HG03565 (cell line): ENCODE measurements around the gene FOXN3.
"Not testable (repeated sequence)": the region's sequence is repeated elsewhere in the genome, so short reads cannot be mapped to it uniquely, and the experiment has no call there.

Source experiments
- ATAC-seq: cut with Tn5 transposase; IDR thresholded peaks from one replicate; pipeline ENCODE4 v1.9.1; 2021; ENCODE audit warnings: mild to moderate bottlenecking, moderate library complexity; ENCODE audit not compliant: unreplicated experiment

The FOXN3 gene

DNA sequence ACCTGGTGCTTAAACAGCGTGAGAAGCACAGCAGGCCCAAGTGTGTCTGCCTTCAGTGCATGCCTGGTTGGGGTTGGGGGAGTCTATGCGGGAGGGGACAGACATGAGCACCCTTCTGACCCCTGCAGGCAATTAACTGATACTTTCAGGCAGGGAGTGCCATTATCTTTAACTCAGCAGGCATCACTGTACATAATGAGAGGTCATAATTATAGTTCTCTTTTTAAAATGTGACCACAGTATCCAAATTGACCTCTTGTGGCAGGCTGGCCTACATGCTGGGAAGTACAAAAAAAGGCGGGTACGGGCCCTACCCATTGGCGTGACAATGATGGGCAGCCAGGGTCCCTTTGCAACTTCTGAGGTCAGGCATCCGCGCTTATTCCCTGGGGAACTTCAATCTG lies 209.1 kb downstream of the FOXN3 start:
- no peak for ATAC-seq

- ATAC-seq: no peak
Measured at GRCh38 chr14:89206389-89207031, 210.5 kb downstream of the FOXN3 start.

- no peak for ATAC-seq
Measured at GRCh38 chr14:89205137-89205740, 211.8 kb downstream of the FOXN3 start.

DNA sequence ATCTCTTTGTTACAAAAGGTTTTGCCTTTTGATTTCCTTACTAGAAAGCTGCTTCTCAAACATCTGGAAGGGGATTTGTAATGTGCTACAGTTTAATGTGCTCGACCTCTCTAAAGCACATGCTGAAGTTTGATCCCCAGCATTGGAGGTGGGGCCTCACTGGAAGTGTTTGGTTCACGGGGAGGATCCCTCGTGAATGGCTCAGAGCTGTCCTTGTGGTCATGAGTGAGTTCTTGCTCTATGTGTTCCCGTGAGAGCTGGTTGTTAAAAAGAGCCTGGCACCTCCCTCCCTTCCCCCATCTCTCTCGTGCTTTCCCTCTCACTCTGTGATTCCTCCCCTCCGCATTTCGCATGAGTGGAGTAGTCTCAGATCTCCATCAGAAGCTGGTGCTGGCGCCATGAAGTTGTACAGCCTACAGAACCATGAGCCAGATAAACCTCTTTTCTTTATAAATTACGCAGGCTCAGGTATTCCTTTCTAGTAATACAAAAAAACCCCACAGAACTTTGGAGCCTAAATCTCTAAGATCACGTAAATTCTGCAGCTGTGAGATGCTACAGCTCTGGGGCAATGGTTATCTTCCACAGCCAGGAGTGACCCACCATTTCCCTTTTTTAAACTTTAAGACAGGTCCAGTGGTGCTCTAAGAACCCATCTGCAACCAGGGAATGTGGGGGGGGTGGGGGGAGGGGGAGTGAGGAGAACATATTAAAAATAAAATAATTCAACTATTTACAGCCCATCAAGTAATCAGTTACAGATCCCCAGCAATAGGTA lies 214.4 kb downstream of the FOXN3 start:
- ATAC-seq: no peak

- no peak for ATAC-seq
Measured at GRCh38 chr14:89201645-89202044, 215.4 kb downstream of the FOXN3 start.

DNA sequence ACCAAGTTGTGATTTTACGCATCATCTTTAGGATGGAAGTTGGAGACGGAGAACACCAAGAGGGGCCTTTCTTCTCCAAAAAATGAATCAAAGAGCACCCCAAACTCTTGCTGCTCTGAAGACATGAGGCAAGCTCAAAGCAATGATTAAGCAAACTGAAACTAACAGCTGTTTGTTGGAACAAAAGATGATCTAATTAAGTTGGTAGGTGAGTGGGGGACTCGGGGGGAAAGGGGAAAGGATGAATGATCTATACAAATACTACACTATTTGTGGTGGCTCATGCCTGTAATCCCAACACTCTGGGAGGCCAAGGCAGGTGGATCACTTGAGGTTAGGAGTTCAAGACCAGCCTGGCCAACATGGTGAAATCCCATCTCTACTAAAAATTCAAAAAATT lies 217.7 kb downstream of the FOXN3 start:
- not testable (repeated sequence) for ATAC-seq

GRCh38 chr14:89198544-89199329 lies 218.3 kb downstream of the FOXN3 start:
- ATAC-seq: no peak

DNA sequence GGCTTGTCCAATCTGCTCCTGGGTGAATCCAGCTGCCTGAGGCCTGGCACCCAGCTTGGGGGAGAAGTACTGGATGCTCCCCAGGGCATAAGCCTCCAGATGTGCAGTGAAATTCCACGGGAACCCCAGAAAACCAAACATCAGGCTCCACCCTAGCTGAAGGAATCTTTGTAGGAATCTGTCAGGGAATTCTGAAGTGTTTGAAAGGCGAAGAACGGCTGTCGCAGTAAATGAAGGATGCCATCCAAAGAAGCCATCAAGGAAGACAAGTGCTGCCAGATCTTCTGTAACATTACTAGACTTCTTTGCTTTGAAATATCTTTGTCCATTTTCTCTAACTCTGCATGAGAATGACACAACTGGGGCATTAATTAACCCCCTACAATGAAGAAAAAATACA lies 219.4 kb downstream of the FOXN3 start:
- ATAC-seq: no peak

- ATAC-seq: no peak
Measured at GRCh38 chr14:89196545-89196944, 220.5 kb downstream of the FOXN3 start.

DNA sequence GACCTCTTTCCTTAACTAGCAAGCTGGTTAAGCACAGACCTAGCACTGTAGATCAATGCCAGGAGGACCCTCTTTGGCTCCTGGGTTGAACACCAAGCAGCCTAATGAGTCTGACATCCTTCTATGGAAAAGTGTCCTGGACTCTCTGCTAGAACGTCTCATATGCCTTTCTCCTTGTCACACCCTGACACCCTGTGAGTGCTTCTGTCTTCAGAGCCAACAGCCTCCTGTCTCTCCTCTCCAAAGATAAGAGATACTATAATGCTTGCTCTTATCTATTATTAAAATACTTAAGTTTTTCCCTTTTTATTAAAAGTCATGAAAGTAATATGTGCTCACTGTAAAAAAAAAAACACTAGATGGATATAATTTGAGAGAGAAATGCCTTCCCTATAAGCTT lies 222.7 kb downstream of the FOXN3 start:
- no peak for ATAC-seq

GRCh38 chr14:89190765-89191513 lies 226.1 kb downstream of the FOXN3 start:
- ATAC-seq: no peak

GRCh38 chr14:89188492-89188891 lies 228.5 kb downstream of the FOXN3 start:
- no peak for ATAC-seq

GRCh38 chr14:89187501-89187900 lies 229.5 kb downstream of the FOXN3 start:
- ATAC-seq: no peak

DNA sequence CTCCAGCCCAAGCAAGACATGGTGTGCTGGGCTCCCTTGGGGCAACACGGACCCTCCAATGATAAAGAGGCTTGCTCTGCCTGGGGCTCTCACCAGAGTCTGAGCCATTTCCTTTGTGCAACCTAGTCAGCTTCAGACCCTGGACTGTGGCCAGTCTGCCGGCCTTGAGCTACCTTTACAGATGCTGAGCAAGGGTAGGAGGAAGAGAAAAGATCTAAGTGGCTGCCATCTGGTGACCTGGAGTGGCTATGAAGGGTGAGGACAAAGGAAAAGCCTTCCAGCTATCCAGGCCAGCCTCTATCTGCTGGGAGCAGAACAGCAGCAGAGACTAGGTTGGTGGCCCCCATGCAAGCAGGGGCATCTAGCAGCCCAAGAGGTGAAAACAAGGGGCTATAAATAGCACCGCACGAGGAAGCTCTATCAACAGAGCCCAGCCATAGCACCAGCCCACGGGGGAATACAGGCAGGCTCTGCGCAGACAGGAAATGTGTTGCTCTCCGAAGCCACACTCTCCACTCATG lies 230.1 kb downstream of the FOXN3 start:
- ATAC-seq: no peak

GRCh38 chr14:89185919-89186855 lies 230.8 kb downstream of the FOXN3 start:
- no peak for ATAC-seq

GRCh38 chr14:89184952-89185351 lies 232.1 kb downstream of the FOXN3 start:
- no peak for ATAC-seq

- no peak for ATAC-seq
Measured at GRCh38 chr14:89182326-89182725, 234.7 kb downstream of the FOXN3 start.

DNA sequence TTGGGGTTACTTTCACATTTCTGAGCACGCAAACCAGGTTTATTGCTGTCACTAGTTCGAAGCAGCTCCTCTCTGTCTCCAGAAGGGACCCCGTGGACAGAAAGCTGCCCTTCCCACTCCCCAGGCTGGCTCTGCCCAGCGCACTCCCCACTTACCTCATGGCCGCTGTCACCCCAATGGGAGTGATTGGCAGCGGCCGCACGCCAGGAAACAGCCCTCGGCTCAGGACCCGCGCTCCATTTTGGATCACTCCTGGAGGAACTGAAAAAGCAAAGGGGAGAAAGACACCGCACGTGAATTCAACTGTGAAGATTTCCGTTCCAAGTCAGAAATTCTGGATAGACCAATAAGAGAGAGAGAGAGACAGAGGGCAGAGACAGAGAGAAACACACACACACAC lies 236.5 kb downstream of the FOXN3 start:
- no peak for ATAC-seq

DNA sequence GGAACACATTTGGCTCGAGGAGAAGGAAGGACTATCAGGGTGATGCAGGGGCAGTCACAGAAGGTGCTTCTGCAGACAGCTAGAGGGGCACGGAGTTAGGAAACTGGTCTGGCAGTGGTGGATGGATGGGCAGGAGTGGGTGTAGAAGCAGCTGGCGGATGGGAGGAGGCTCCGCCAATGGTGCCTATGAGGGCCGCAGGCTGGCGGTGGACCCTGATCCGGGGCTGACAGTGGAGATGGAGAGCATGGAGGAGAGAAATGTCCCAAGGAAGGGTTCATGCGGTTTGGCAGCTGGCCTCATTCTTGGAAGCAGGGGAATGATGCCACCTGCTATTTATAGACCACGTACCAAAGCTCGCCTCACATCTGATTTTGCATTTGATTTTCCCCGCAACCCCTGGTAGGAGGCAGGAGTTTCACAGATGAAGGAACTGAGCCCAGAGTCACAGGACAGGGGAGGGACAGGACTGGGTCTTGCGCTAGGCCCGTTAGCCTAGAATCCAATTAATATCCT lies 237.1 kb downstream of the FOXN3 start:
- no peak for ATAC-seq
